Measurements from ENCODE around the gene PPIG. TPM values are rescaled to one million over a fixed set of nuclear protein-coding genes. Genes with fewer than 3 reads are reported as not detected.
"Not testable (repeated sequence)": the region's sequence is repeated elsewhere in the genome, so short reads cannot be mapped to it uniquely, and the experiment has no call there.

Gene PPIG
- total and polyA plus RNA-seq, 4 experiments from 2014 or later = 36.8 to 103 (median 81.1) TPM

GRCh38 chr2:169683054-169683424, 98.9 kb downstream of the PPIG start:
- no peak overlapping the region for H3K4me3 ChIP-seq (ENCODE audit: low read length in 2 of 2)
- H3K27me3 ChIP-seq (ENCODE audit: insufficient read depth, low read length) = no peaks in the 10 kb centered on the region
- Mint-ChIP-seq H3K4me1 (peaks cover 0 to 8% (median under 1%) of the 10 kb centered on the region in 4 donors), H3K9me3 (peaks cover 0 to 2% (median 0%) of the 10 kb centered on the region in 8 donors), H3K4me3 (peak overlapping the region in 1 of 8 donors; percentile 1), H3K36me3 (no peaks in the 10 kb centered on the region), H3K27me3 (no peaks in the 10 kb centered on the region), H3K27ac (peak overlapping the region in 4 of 7 donors; percentile 20 to 37 (median 28))
- no peaks in the 10 kb centered on the region for H3K9me3 ChIP-seq (ENCODE audit: control insufficient read depth in 1 of 2, low read length in 2 of 2)
- CTCF ChIA-PET (ENCODE audit: partially characterized antibody) = no interaction called here
- H3K4me1 ChIP-seq (ENCODE audit: insufficient read depth, low read length) = no peaks in the 10 kb centered on the region
- DNase-seq = no peak
- H3K36me3 ChIP-seq (ENCODE audit: insufficient read depth, low read length) = no peaks in the 10 kb centered on the region
- POLR2A ChIA-PET (ENCODE audit: partially characterized antibody) = no interaction called here
- intact Hi-C loops (cut with micrococcal nuclease) = no loop called here
- H3K27ac ChIP-seq (ENCODE audit: low read depth, low read length) = no peak overlapping the region

GRCh38 chr2:169683425-169684134, 99.4 kb downstream of the PPIG start:
- Histone ChIP-seq H3K27me3 (ENCODE audit: insufficient read depth, low read length) (no peaks in the 10 kb centered on the region), H3K36me3 (ENCODE audit: insufficient read depth, low read length) (no peaks in the 10 kb centered on the region), H3K27ac (ENCODE audit: low read depth, low read length) (no peak overlapping the region), H3K9me3 (ENCODE audit: control insufficient read depth in 1 of 2, low read length in 2 of 2) (no peaks in the 10 kb centered on the region), H3K4me3 (ENCODE audit: low read length in 2 of 2) (no peak overlapping the region), H3K4me1 (ENCODE audit: insufficient read depth, low read length) (no peaks in the 10 kb centered on the region)
- H3K27ac Mint-ChIP-seq = peak overlapping the region in 5 of 7 donors; percentile 20 to 56 (median 37)
- CTCF ChIA-PET (ENCODE audit: partially characterized antibody) = no interaction called here
- peaks cover 0 to 4% of the 10 kb centered on the region in 2 donors for H3K36me3 Mint-ChIP-seq
- POLR2A ChIA-PET (ENCODE audit: partially characterized antibody) = interaction anchor here (0.8 kb wide), 1 partner anchor 11 kb away, joined by 3 read pairs; no protein-coding TSS in a partner anchor
- H3K4me3 Mint-ChIP-seq = peak overlapping the region in 1 of 8 donors; percentile 1
- DNase-seq = no peak
- H3K4me1 Mint-ChIP-seq = peaks cover 0 to 8% (median under 1%) of the 10 kb centered on the region in 4 donors
- intact Hi-C loops (cut with micrococcal nuclease) = no loop called here
- H3K9me3 Mint-ChIP-seq = peaks cover 0 to 7% (median 2%) of the 10 kb centered on the region in 8 donors
- H3K27me3 Mint-ChIP-seq = peaks cover 0 to 3% of the 10 kb centered on the region in 2 donors

- Mint-ChIP-seq H3K27ac (peak overlapping the region in 3 of 7 donors; percentile 20 to 56 (median 28)), H3K36me3 (peaks cover 0 to 7% of the 10 kb centered on the region in 2 donors), H3K9me3 (peaks cover 0 to 11% (median 4%) of the 10 kb centered on the region in 8 donors), H3K4me3 (no peak overlapping the region), H3K4me1 (peaks cover 0 to 8% (median under 1%) of the 10 kb centered on the region in 4 donors), H3K27me3 (peaks cover 0 to 3% of the 10 kb centered on the region in 2 donors)
- Histone ChIP-seq H3K36me3 (ENCODE audit: insufficient read depth, low read length) (no peaks in the 10 kb centered on the region), H3K4me1 (ENCODE audit: insufficient read depth, low read length) (no peaks in the 10 kb centered on the region), H3K4me3 (ENCODE audit: low read length in 2 of 2) (no peak overlapping the region), H3K27ac (ENCODE audit: low read depth, low read length) (no peak overlapping the region), H3K9me3 (ENCODE audit: control insufficient read depth in 1 of 2, low read length in 2 of 2) (no peaks in the 10 kb centered on the region), H3K27me3 (ENCODE audit: insufficient read depth, low read length) (no peaks in the 10 kb centered on the region)
- intact Hi-C loops (cut with micrococcal nuclease) = no loop called here
- DNase-seq = no peak
- ChIA-PET CTCF (ENCODE audit: partially characterized antibody) (no interaction called here), POLR2A (ENCODE audit: partially characterized antibody) (interaction anchor here (0.6 to 0.8 kb wide), 2 partner anchors 11 to 215 kb away, joined by 3 read pairs; no protein-coding TSS in a partner anchor)
Measured at GRCh38 chr2:169684135-169684565, 100.0 kb downstream of the PPIG start.

- peaks cover 2 to 11% (median 5%) of the 10 kb centered on the region in 8 donors for H3K9me3 Mint-ChIP-seq
- H3K9me3 ChIP-seq (ENCODE audit: control insufficient read depth in 1 of 2, low read length in 2 of 2); H3K36me3 ChIP-seq (ENCODE audit: insufficient read depth, low read length); H3K4me3 ChIP-seq (ENCODE audit: low read length in 2 of 2); CTCF ChIA-PET (ENCODE audit: partially characterized antibody); H3K4me3 Mint-ChIP-seq; H3K27me3 ChIP-seq (ENCODE audit: insufficient read depth, low read length); intact Hi-C loops (cut with micrococcal nuclease); H3K36me3 Mint-ChIP-seq; H3K4me1 Mint-ChIP-seq; H3K27me3 Mint-ChIP-seq; DNase-seq; H3K4me1 ChIP-seq (ENCODE audit: insufficient read depth, low read length); H3K27ac ChIP-seq (ENCODE audit: low read depth, low read length): not testable (repeated sequence)
- peak overlapping the region in 1 of 7 donors; percentile 28 for H3K27ac Mint-ChIP-seq
- POLR2A ChIA-PET (ENCODE audit: partially characterized antibody) = interaction anchor here (0.6 kb wide), 1 partner anchor 214 kb away, joined by 3 read pairs; no protein-coding TSS in a partner anchor
Measured at GRCh38 chr2:169684712-169685111, 100.6 kb downstream of the PPIG start.

GRCh38 chr2:169686825-169687224, 102.7 kb downstream of the PPIG start:
- H3K4me1 Mint-ChIP-seq; H3K4me1 ChIP-seq (ENCODE audit: insufficient read depth, low read length); H3K4me3 ChIP-seq (ENCODE audit: low read length in 2 of 2); H3K27ac Mint-ChIP-seq; H3K9me3 ChIP-seq (ENCODE audit: control insufficient read depth in 1 of 2, low read length in 2 of 2); H3K27ac ChIP-seq (ENCODE audit: low read depth, low read length); H3K27me3 Mint-ChIP-seq; POLR2A ChIA-PET (ENCODE audit: partially characterized antibody); H3K4me3 Mint-ChIP-seq; intact Hi-C loops (cut with micrococcal nuclease); H3K36me3 Mint-ChIP-seq; H3K27me3 ChIP-seq (ENCODE audit: insufficient read depth, low read length); H3K36me3 ChIP-seq (ENCODE audit: insufficient read depth, low read length); DNase-seq; CTCF ChIA-PET (ENCODE audit: partially characterized antibody): not testable (repeated sequence)
- peaks cover 5 to 22% (median 16%) of the 10 kb centered on the region in 8 donors for H3K9me3 Mint-ChIP-seq

GRCh38 chr2:169687943-169688342, 103.8 kb downstream of the PPIG start:
- H3K36me3 ChIP-seq (ENCODE audit: insufficient read depth, low read length); H3K4me3 Mint-ChIP-seq; intact Hi-C loops (cut with micrococcal nuclease); H3K9me3 ChIP-seq (ENCODE audit: control insufficient read depth in 1 of 2, low read length in 2 of 2); H3K4me3 ChIP-seq (ENCODE audit: low read length in 2 of 2); H3K36me3 Mint-ChIP-seq; H3K27ac ChIP-seq (ENCODE audit: low read depth, low read length); H3K27me3 ChIP-seq (ENCODE audit: insufficient read depth, low read length); POLR2A ChIA-PET (ENCODE audit: partially characterized antibody); CTCF ChIA-PET (ENCODE audit: partially characterized antibody); H3K27ac Mint-ChIP-seq; H3K4me1 ChIP-seq (ENCODE audit: insufficient read depth, low read length); DNase-seq; H3K27me3 Mint-ChIP-seq; H3K4me1 Mint-ChIP-seq: not testable (repeated sequence)
- H3K9me3 Mint-ChIP-seq = peaks cover 5 to 24% (median 17%) of the 10 kb centered on the region in 8 donors

- Mint-ChIP-seq H3K36me3 (peaks cover 7 to 17% of the 10 kb centered on the region in 2 donors), H3K27ac (peak overlapping the region in 1 of 7 donors; percentile 5), H3K27me3 (peaks cover 8 to 9% of the 10 kb centered on the region in 2 donors), H3K9me3 (peaks cover 5 to 27% (median 17%) of the 10 kb centered on the region in 8 donors), H3K4me3 (no peak overlapping the region), H3K4me1 (peaks cover 12 to 21% (median 16%) of the 10 kb centered on the region in 4 donors)
- ChIA-PET POLR2A (ENCODE audit: partially characterized antibody) (no interaction called here), CTCF (ENCODE audit: partially characterized antibody) (no interaction called here)
- intact Hi-C loops (cut with micrococcal nuclease) = loop anchor here (10.0 kb wide), 1 partner anchor 1244 kb away; no protein-coding TSS in a partner anchor
- peaks cover 15% of the 10 kb centered on the region for H3K4me1 ChIP-seq (ENCODE audit: insufficient read depth, low read length)
- DNase-seq = no peak
- H3K4me3 ChIP-seq (ENCODE audit: low read length in 2 of 2) = no peak overlapping the region
- H3K9me3 ChIP-seq (ENCODE audit: control insufficient read depth in 1 of 2, low read length in 2 of 2) = no peaks in the 10 kb centered on the region
- no peaks in the 10 kb centered on the region for H3K27me3 ChIP-seq (ENCODE audit: insufficient read depth, low read length)
- no peaks in the 10 kb centered on the region for H3K36me3 ChIP-seq (ENCODE audit: insufficient read depth, low read length)
- no peak overlapping the region for H3K27ac ChIP-seq (ENCODE audit: low read depth, low read length)
Measured at GRCh38 chr2:169690958-169691357, 106.8 kb downstream of the PPIG start.

Measured in CD4-positive, alpha-beta memory T cell (primary cell).